Activated naive CD4-positive, alpha-beta T cell treated with anti-CD3 and anti-CD28 coated beads for 36 hours (primary cell): Measurements from ENCODE around the gene ACBD6. TPM values are rescaled to one million over a fixed set of nuclear protein-coding genes. Genes with fewer than 3 reads are reported as not detected.
A peak's percentile ranks its signal among the peaks of the same experiment; 100 is the strongest.
"Not testable (repeated sequence)": the region's sequence is repeated elsewhere in the genome, so short reads cannot be mapped to it uniquely, and the experiment has no call there.

Experiments used
- CTCF ChIA-PET: fragments of 350-600 bp; sonication (Branson Sonifier 250); formaldehyde crosslinking; loops from one replicate; lab custom pipeline; 2021; ENCODE audit warnings: antibody characterized with exemption; lab: Charles Lee
- DNase-seq: peaks from one replicate; pipeline ENCODE4 v3.0.0-alpha.2; 2020
- H3K27ac Mint-ChIP-seq: one replicate; pipeline ENCODE4 v1.8.0; 2021; ENCODE audit warnings: mild to moderate bottlenecking, mixed read lengths
- H3K27me3 Mint-ChIP-seq: one replicate; pipeline ENCODE4 v1.8.0; 2021; ENCODE audit warnings: low read depth, mixed read lengths
- H3K36me3 Mint-ChIP-seq: one replicate; pipeline ENCODE4 v1.8.0; 2021; ENCODE audit warnings: low read depth, mixed read lengths
- H3K4me1 Mint-ChIP-seq: one replicate; pipeline ENCODE4 v1.8.0; 2021; ENCODE audit warnings: low read depth, mixed read lengths
- H3K4me3 Mint-ChIP-seq: one replicate; pipeline ENCODE4 v1.8.0; 2021; ENCODE audit warnings: mild to moderate bottlenecking, moderate library complexity, mixed read lengths
- H3K9me3 Mint-ChIP-seq: one replicate; pipeline ENCODE4 v1.8.0; 2021; ENCODE audit warnings: mixed read lengths
- intact Hi-C: fragments of 100-400 bp; cut with micrococcal nuclease; formaldehyde crosslinking; loops from one replicate; pipeline ENCODE4 v1.15.1; 2023
- total RNA-seq, 2 experiments: library from RNA; stranded (reverse); gene quantifications; one replicate each; pipeline ENCODE4 v1.2.3, GENCODE V29; 2021

The ACBD6 gene, protein sequence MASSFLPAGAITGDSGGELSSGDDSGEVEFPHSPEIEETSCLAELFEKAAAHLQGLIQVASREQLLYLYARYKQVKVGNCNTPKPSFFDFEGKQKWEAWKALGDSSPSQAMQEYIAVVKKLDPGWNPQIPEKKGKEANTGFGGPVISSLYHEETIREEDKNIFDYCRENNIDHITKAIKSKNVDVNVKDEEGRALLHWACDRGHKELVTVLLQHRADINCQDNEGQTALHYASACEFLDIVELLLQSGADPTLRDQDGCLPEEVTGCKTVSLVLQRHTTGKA
- 10 to 100 TPM; 31.1 to 32.9 TPM for total RNA-seq

DNA sequence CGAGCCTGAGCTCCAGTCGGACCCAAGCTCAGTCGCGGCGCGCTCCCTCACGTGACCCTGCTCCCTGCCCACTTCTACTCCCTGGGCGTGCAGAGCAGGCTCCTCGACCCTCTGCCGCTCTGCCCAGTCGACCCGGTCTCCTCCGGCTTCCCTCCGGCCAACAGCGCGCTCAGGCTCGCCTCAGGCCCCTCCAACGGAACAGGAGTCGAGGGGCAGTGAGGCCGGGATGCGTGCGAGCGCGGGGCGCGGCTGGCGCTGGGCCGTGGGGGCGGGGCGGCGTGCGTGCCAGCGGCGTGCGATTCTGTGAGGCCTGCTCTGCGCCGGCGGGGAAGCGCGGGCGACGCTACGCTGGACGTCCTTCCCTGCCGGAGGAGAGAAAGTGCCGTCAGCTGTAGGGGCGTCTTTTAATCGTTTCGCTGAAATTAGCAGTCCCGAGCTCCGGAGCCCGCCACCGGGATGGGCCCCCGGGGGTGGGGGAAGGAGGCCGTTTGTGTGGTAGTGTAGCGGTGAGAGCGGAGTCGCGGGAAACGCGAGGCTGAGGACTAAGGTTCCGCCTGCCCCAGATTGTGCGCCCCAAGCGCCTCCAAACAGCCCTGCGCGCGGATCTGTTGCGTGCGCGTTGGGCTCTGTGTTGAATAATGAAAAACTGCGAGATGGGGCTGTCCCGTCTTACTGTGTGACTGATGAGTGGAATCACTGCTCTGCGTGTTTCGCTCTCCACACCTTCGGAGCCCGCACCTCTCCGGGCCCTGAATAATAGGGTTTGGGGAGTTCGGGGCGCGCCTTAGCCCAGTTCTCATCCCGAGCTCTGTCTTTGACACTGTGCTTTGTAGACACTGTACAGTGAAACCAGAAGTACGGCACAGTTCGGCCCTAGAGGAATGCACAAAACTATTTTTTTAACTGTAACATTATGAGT, at the start of gene ACBD6:
Gene ACBD6 (minus strand): TSS at position 217 of the 919 bp plus-strand sequence. CDS start 311 bp downstream, outside the sequence.
- intact Hi-C loops, result loop anchor here (1.0 to 5.0 kb wide), 11 partner anchors 70 to 895 kb away; partner anchors contain the start of genes CEP350, QSOX1, STX6 and TOR1AIP1
- CTCF ChIA-PET, result interaction anchor here (0.6 to 4.0 kb wide), 9 partner anchors 9 to 334 kb away, joined by 3 to 19 read pairs (median 4); no protein-coding TSS in a partner anchor
- H3K36me3 Mint-ChIP-seq, result peaks cover 6% of the 10 kb centered on the region
- no peaks in the 10 kb centered on the region for H3K27me3 Mint-ChIP-seq
- peaks cover 34% of the 10 kb centered on the region for H3K4me1 Mint-ChIP-seq
- DNase-seq, result peak; percentile 92
- H3K27ac Mint-ChIP-seq, result peak within 1 kb of the TSS; percentile 93
- H3K9me3 Mint-ChIP-seq, result no peaks in the 10 kb centered on the region
- H3K4me3 Mint-ChIP-seq, result peak within 1 kb of the TSS; percentile 98

- Mint-ChIP-seq H3K9me3 (no peaks in the 10 kb centered on the region), H3K27ac (no peak overlapping the region), H3K4me3 (no peak overlapping the region), H3K27me3 (no peaks in the 10 kb centered on the region), H3K4me1 (no peaks in the 10 kb centered on the region), H3K36me3 (no peaks in the 10 kb centered on the region)
- no peak for DNase-seq
- CTCF ChIA-PET, result interaction anchor here (0.6 kb wide), 1 partner anchor 17 kb away, joined by 7 read pairs; no protein-coding TSS in a partner anchor
- intact Hi-C loops, result no loop called here
These were observed 49.6 kb upstream of the ACBD6 start for GRCh38 chr1:180551997-180552396.

DNA sequence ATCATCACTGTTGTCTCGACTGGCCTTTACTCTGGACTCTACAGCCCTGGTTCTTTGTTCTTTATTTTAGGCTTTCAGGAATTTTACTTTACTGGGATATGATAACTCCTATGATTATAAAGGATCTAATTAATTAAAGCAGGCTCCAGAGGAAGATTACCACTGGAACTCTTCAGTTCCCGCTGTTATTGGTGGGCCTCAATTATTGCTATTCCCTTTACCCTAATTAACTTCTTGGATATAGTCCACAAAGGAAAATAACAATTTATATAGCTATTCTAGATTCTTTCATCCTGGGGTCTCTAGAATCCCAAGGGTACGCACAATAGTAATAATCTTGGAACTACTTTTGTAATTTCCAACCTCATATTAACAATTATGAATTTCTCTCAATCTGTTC, 47.9 kb upstream of the ACBD6 start:
- Mint-ChIP-seq H3K9me3 (no peaks in the 10 kb centered on the region), H3K27ac (no peak overlapping the region), H3K36me3 (no peaks in the 10 kb centered on the region), H3K4me1 (no peaks in the 10 kb centered on the region), H3K4me3 (no peak overlapping the region), H3K27me3 (no peaks in the 10 kb centered on the region)
- intact Hi-C loops, result no loop called here
- DNase-seq, result no peak
- CTCF ChIA-PET, result interaction anchor here (0.6 to 2.2 kb wide), 3 partner anchors 67 to 661 kb away, joined by 3 to 8 read pairs (median 4); no protein-coding TSS in a partner anchor

DNA sequence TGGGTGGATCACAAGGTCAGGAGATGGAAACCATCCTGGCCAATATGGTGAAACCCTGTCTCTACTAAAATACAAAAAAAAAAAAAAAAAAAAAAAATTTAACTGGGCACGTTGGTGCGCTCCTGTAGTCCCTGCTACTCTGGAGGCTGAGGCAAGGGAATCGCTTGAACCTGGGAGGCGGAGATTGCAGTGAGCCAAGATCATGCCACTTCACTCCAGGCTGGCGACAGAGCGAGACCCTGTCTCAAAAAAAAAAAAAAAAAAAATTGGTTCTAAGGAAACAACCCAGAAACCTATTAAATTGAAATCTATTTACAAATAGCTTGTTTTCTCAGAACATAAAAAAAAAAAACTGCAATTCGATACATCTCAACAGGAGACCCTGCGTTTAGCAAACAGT, 47.4 kb upstream of the ACBD6 start:
- H3K36me3 Mint-ChIP-seq, H3K27ac Mint-ChIP-seq, H3K4me3 Mint-ChIP-seq, intact Hi-C loops, DNase-seq, H3K4me1 Mint-ChIP-seq, H3K9me3 Mint-ChIP-seq, H3K27me3 Mint-ChIP-seq: not testable (repeated sequence)
- CTCF ChIA-PET, result interaction anchor here (0.6 to 2.2 kb wide), 3 partner anchors 67 to 661 kb away, joined by 3 to 8 read pairs (median 4); no protein-coding TSS in a partner anchor

DNA sequence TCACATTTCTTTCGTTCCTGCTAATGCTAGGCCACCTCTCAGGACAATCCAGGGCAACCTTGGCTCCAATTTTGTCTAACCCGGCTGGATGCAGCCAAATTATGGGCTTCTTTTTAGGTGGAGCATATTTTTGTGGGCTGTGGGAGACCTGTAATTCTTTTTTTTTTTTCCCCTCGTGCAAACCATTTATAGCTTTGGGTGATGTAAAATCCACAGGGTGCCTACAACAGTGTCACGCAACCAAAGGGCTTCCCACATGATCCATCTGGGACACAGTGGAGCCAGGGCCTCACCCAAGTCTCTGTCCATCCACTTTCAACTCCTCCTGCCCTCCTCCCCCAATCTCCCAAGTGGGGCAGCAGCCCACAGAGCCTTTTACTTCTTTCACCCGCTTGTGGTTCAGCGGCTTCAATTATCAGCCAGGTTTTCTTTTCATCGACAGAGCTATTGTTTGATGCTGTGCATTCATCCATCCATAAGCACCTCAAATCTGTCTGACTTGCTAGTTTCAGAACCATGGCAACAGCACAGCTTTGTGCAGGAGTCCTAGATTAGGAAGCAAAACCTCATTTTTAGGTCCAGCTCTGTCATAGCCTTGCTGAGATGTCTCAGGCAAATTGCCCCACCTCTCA, 46.4 kb upstream of the ACBD6 start:
- no peaks in the 10 kb centered on the region for H3K27me3 Mint-ChIP-seq
- DNase-seq, result no peak
- no peaks in the 10 kb centered on the region for H3K4me1 Mint-ChIP-seq
- H3K27ac Mint-ChIP-seq, result no peak overlapping the region
- H3K9me3 Mint-ChIP-seq, result no peaks in the 10 kb centered on the region
- no peaks in the 10 kb centered on the region for H3K36me3 Mint-ChIP-seq
- no peak overlapping the region for H3K4me3 Mint-ChIP-seq
- CTCF ChIA-PET, result interaction anchor here (2.2 kb wide), 1 partner anchor 313 kb away, joined by 8 read pairs; no protein-coding TSS in a partner anchor
- intact Hi-C loops, result no loop called here

DNA sequence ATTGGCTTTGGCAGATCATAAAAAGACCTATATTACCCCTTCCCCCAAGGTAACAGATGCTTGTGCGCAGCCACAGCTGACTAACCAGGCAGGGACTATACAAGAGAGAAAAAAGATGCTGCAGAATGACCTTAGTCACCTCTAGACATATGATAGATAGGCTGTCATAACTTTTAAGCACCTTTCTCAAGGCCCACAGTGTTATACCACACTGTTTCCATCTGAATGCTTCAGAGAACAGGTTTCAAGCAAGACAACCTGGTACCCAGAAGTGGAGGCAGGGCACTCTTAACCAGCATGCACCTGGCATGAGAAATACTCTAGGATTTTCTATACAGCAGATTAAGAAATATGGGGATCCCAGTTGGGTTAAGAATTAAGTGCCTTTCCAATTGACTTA, 43.6 kb upstream of the ACBD6 start:
- intact Hi-C loops, result no loop called here
- Mint-ChIP-seq H3K4me1 (no peaks in the 10 kb centered on the region), H3K36me3 (no peaks in the 10 kb centered on the region), H3K9me3 (no peaks in the 10 kb centered on the region), H3K27me3 (no peaks in the 10 kb centered on the region), H3K27ac (no peak overlapping the region), H3K4me3 (no peak overlapping the region)
- DNase-seq, result no peak
- CTCF ChIA-PET, result interaction anchor here (1.6 kb wide), 1 partner anchor 317 kb away, joined by 4 read pairs; no protein-coding TSS in a partner anchor

DNA sequence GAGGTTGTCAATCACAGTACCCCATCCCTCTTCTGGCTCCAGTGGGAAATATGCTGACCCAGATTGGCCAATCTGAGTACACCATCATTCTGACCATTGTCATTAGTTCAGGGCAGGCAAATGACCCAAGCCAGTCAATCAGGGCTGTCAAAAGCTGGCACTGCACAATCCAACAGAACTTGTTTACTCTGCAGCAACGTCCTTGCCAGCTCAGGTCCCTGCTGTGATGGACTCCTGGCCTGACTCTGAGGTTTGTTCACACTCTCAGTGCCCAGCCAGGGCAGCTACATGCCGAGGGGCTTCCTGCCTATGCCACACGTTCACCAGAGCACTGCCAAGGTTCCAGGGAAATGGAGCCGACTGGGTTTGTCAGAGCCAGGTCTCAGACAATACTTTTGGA, 41.7 kb upstream of the ACBD6 start:
- H3K27ac Mint-ChIP-seq, result no peak overlapping the region
- intact Hi-C loops, result no loop called here
- CTCF ChIA-PET, result no interaction called here
- no peaks in the 10 kb centered on the region for H3K9me3 Mint-ChIP-seq
- no peaks in the 10 kb centered on the region for H3K27me3 Mint-ChIP-seq
- no peak overlapping the region for H3K4me3 Mint-ChIP-seq
- H3K4me1 Mint-ChIP-seq, result no peaks in the 10 kb centered on the region
- no peaks in the 10 kb centered on the region for H3K36me3 Mint-ChIP-seq
- no peak for DNase-seq

DNA sequence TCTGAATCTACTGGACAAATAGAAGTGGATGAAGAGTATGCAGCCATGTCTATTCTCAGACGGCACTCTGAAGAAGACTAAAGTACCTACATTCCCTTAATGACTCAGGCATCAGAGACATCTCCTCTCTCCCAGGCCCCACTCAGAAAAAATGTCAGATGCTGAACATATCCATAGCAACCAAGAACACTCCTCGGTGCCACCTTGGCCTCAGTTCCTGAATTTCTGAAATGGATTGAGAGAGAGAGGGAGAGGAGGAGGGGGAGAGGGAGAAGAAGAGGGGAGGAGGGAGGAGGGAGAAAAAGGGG, 40.4 kb upstream of the ACBD6 start:
- Mint-ChIP-seq H3K9me3 (no peaks in the 10 kb centered on the region), H3K36me3 (no peaks in the 10 kb centered on the region), H3K27ac (no peak overlapping the region), H3K4me1 (no peaks in the 10 kb centered on the region), H3K27me3 (no peaks in the 10 kb centered on the region), H3K4me3 (no peak overlapping the region)
- DNase-seq, result no peak
- CTCF ChIA-PET, result no interaction called here
- intact Hi-C loops, result no loop called here

GRCh38 chr1:180542113-180542837, 39.9 kb upstream of the ACBD6 start:
- H3K4me1 Mint-ChIP-seq, result no peaks in the 10 kb centered on the region
- CTCF ChIA-PET, result no interaction called here
- no peak overlapping the region for H3K4me3 Mint-ChIP-seq
- DNase-seq, result no peak
- no peak overlapping the region for H3K27ac Mint-ChIP-seq
- H3K9me3 Mint-ChIP-seq, result no peaks in the 10 kb centered on the region
- no peaks in the 10 kb centered on the region for H3K27me3 Mint-ChIP-seq
- intact Hi-C loops, result no loop called here
- no peaks in the 10 kb centered on the region for H3K36me3 Mint-ChIP-seq

GRCh38 chr1:180540697-180541594, 38.6 kb upstream of the ACBD6 start:
- Mint-ChIP-seq H3K27me3 (no peaks in the 10 kb centered on the region), H3K4me3 (no peak overlapping the region), H3K9me3 (no peaks in the 10 kb centered on the region), H3K4me1 (no peaks in the 10 kb centered on the region), H3K36me3 (no peaks in the 10 kb centered on the region), H3K27ac (no peak overlapping the region)
- intact Hi-C loops, result no loop called here
- CTCF ChIA-PET, result interaction anchor here (0.6 to 0.9 kb wide), 2 partner anchors 79 to 470 kb away, joined by 3 to 4 read pairs; no protein-coding TSS in a partner anchor
- DNase-seq, result no peak

DNA sequence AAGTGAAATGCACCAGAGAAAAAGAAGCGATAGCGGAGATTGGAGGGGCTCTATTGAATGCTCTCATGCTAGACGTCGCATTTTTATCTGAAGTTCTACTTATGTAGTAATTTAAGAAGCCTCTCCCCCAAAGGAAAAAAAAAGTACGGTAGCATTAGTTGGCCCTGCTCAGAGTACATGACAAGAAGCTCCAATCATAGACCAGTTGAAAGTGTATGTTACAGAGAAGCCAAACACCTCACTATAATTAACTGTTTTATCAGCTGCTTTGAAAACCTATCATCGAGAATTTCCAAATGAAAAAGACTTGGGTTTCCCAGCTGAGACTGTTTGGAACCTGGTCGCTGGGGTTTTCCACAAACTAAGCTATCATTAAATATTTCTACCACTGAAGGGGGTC, 36.8 kb upstream of the ACBD6 start:
- CTCF ChIA-PET, result interaction anchor here (0.6 to 11.9 kb wide), 5 partner anchors 12 to 343 kb away, joined by 3 to 141 read pairs (median 4); no protein-coding TSS in a partner anchor
- intact Hi-C loops, result loop anchor here (10.0 kb wide), 1 partner anchor 446 kb away; no protein-coding TSS in a partner anchor
- no peak overlapping the region for H3K4me3 Mint-ChIP-seq
- H3K4me1 Mint-ChIP-seq, result no peaks in the 10 kb centered on the region
- no peaks in the 10 kb centered on the region for H3K36me3 Mint-ChIP-seq
- DNase-seq, result no peak
- no peaks in the 10 kb centered on the region for H3K27me3 Mint-ChIP-seq
- H3K27ac Mint-ChIP-seq, result no peak overlapping the region
- no peaks in the 10 kb centered on the region for H3K9me3 Mint-ChIP-seq
